Stimulated activated CD4-positive, alpha-beta T cell treated with anti-CD3 and anti-CD28 coated beads, Interleukin-12 subunit alpha, Interleukin-12 subunit beta, amount 100 ng/mL, for 48 hours (primary cell): ENCODE measurements around the gene SLC10A7.

Source experiments
- DNase-seq, 3 donors: peaks; one replicate each; pipeline ENCODE4 v3.0.0-alpha.2; 2020; ENCODE audit warnings: low read depth in 2 of 3, low spot score in 1 of 3

Gene SLC10A7

GRCh38 chr4:146263793-146264192 is 257.9 kb downstream of the SLC10A7 start:
- no peak for DNase-seq

GRCh38 chr4:146261041-146261440 is 260.7 kb downstream of the SLC10A7 start:
- DNase-seq: no peak

GRCh38 chr4:146260521-146260920 is 261.2 kb downstream of the SLC10A7 start:
- DNase-seq: no peak

- no peak for DNase-seq
These were observed 264.2 kb downstream of the SLC10A7 start for GRCh38 chr4:146257511-146257910.

GRCh38 chr4:146256328-146256727 is 265.4 kb downstream of the SLC10A7 start:
- DNase-seq: no peak

- DNase-seq: no peak
These were observed 265.9 kb downstream of the SLC10A7 start for GRCh38 chr4:146255874-146256273.

GRCh38 chr4:146255463-146255862 is 266.3 kb downstream of the SLC10A7 start:
- no peak for DNase-seq

- no peak for DNase-seq
These were observed 268.6 kb downstream of the SLC10A7 start for GRCh38 chr4:146252969-146253611.

GRCh38 chr4:146247356-146247755 is 274.4 kb downstream of the SLC10A7 start:
- DNase-seq: no peak

- DNase-seq: no peak
These were observed 275.4 kb downstream of the SLC10A7 start for GRCh38 chr4:146246381-146246780.

GRCh38 chr4:146245850-146246249 is 275.9 kb downstream of the SLC10A7 start:
- no peak for DNase-seq

GRCh38 chr4:146245246-146245645 is 276.5 kb downstream of the SLC10A7 start:
- DNase-seq: no peak

GRCh38 chr4:146244496-146244895 is 277.2 kb downstream of the SLC10A7 start:
- no peak for DNase-seq

- no peak for DNase-seq
These were observed 277.9 kb downstream of the SLC10A7 start for GRCh38 chr4:146243883-146244277.

GRCh38 chr4:146243141-146243882 is 278.4 kb downstream of the SLC10A7 start:
- peak; percentile 47 to 61 (median 54) for DNase-seq

GRCh38 chr4:146238107-146238506 is 283.6 kb downstream of the SLC10A7 start:
- no peak for DNase-seq

- DNase-seq: no peak
These were observed 284.6 kb downstream of the SLC10A7 start for GRCh38 chr4:146237092-146237491.

GRCh38 chr4:146236216-146236615 is 285.5 kb downstream of the SLC10A7 start:
- DNase-seq: no peak

- no peak for DNase-seq
These were observed 286.0 kb downstream of the SLC10A7 start for GRCh38 chr4:146235654-146236177.

GRCh38 chr4:146232131-146232722 is 289.5 kb downstream of the SLC10A7 start:
- no peak for DNase-seq

- no peak for DNase-seq
These were observed 292.3 kb downstream of the SLC10A7 start for GRCh38 chr4:146229406-146229805.

GRCh38 chr4:146224326-146224966 is 297.3 kb downstream of the SLC10A7 start:
- no peak for DNase-seq
